NCI-H2107 treated with DMSO at 0.1 percent for 48 hours (cell line): Measurements from ENCODE around the gene MOB2.

Experiments
- DNase-seq: peaks from one replicate; lab custom pipeline; 2025; ENCODE audit not compliant: unreplicated experiment; lab: John Stamatoyannopoulos, UW

The MOB2 gene

GRCh38 chr11:1505480-1505879 lies 18.9 kb upstream of the MOB2 start:
- no peak for DNase-seq

DNA sequence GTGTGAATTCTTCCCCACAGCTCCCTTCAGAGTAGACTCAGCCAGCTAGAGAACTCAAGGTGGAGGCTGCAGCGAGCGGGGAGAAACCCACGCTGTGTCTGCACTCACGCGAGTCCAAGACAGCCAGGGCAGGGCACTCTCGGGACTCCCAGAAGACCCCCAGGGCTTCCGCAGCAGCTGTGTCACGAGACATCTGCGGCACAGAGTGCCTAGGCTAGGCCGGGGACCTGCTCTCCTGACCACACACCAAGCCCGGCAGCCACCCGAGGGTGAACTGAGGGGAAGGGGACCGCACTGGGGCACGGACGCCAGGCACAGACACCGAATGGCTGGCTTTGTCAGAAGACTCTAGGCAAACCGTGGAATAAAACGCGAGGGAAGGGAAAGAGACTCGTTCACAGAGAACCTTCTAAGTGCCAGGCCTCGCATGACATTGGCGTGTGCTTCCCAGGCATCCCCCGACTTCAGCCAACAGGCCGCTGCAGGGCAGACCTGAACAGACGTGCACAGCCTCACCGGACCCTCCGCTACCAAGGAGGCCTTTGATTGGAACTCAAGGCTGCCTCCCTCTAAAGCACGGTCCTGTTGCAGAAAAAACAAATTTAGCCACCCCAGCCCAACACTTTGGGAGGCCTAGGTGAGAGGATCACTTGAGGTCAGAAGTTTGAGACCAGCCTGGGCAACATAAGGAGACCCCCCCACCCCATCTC lies 18.2 kb upstream of the MOB2 start:
- no peak for DNase-seq

DNA sequence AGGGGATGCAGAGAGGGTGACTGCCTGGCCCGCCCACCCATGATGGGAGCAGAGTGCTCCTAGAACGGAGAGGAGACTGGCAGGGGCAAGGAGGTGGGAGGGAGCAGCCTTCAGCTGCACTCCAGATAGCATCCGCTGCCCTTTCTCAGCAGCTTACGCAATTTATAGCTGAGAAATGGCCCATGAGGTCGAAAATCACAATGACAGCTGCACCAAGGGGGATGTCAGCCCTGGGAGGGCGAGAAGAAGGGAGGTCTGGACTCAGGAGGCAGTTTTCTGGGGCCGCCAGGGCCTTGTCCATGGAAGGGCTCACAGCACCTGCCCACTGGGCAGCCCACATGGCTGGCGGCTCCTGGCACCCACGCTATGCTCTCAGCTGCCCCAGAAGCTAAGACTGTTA lies 17.6 kb upstream of the MOB2 start:
- no peak for DNase-seq

DNA sequence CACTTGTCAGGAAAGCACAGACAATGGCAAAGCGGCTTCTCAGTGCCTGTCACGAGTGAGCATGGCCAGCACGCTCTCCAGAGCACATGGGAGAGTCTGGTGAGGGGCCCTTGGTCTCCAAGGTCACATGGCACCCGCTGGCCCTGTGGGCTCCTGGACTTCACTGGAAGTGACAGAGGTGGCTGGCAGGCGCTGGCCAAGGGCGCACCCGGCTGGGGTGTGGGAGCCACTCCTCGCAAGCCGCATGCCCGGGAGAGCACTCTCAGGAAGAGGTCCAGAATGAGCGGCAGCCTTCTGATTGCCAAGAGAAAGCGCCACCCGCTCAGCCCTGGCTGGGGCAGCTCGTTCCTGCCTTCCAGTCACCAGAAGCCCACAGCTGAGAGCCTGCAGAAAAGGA lies 17.1 kb upstream of the MOB2 start:
- no peak for DNase-seq

- DNase-seq, result no peak
Measured at GRCh38 chr11:1502954-1503707, 16.6 kb upstream of the MOB2 start.

GRCh38 chr11:1502168-1502953 lies 15.8 kb upstream of the MOB2 start:
- no peak for DNase-seq

DNA sequence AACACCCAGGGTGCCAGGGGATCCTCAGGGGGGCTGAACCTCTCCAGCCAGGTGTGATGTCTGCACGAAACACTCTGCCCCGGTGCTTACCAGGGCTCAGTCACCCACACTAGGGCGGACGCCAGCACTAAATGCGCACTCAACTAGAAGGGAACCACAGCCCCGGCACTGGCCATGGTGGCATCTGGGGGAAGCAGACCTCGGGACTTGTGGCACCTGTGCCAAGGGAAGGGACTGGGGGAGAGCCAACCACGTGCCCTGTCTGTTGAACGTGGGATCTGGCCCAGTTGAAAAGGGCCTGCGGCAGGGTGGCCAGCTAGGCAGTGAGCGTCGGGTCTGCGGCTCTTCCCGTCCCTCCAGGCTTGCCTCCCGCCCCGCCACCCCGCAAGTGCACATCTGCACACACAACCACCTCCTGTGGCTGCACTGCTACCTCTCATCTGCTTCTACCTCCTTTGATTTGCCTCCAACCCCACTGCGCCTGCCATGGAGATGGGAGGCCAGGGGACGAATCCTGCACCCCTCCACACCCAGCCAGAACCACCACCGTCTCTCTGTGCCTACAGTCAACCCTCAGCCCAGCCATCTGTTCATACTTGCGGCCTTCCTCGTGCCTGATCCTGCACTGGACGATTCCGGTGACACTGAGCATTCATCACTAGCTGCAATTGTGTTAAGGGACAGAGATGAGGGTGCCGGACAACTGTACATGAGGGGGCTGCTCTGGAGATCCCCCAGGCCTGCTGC lies 15.0 kb upstream of the MOB2 start:
- DNase-seq, result no peak

- DNase-seq, result no peak
Measured at GRCh38 chr11:1500466-1501420, 14.2 kb upstream of the MOB2 start.

DNA sequence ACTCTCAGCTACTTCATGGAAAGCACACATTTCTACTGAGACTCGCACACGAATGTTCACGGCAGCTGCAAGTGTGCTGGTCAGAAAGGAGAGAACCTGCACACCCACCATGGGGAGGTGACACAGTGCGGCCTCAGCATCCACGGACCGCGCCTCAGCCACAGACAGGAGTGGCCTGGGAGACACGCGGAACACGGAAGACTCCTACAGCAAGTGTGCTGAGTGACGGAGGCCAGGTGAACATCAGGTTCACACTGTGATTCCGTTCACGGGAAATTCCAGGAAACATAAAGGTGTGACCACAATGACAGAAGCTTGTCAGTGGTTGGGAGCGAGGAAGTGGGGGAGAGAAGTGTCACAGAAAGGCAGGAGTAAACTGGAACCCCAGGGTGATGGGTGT lies 13.3 kb upstream of the MOB2 start:
- no peak for DNase-seq

DNA sequence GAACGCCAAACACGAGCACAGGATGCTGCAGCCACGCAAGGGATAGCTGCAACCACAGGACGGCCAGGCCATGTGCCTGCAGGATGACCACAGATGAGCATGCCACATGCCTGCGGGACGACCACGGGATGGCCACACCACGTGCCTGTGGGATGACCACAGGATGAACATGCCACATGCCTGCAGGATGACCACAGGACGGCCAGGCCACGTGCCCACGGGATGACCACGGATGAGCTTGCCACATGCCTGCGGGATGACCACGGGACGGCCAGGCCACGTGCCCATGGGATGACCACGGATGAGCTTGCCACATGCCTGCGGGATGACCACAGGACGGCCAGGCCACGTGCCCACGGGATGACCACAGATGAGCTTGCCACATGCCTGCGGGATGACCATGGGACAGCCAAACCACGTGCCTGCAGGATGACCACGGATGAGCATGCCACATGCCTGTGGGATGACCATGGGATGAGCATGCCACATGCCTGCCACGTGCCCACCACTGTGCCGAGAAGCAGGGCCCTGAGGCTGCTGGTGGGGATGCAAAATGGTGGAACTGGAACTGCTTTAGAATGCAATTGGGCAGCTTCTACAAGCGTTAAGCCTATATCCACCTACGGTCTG lies 12.8 kb upstream of the MOB2 start:
- DNase-seq, result no peak

DNA sequence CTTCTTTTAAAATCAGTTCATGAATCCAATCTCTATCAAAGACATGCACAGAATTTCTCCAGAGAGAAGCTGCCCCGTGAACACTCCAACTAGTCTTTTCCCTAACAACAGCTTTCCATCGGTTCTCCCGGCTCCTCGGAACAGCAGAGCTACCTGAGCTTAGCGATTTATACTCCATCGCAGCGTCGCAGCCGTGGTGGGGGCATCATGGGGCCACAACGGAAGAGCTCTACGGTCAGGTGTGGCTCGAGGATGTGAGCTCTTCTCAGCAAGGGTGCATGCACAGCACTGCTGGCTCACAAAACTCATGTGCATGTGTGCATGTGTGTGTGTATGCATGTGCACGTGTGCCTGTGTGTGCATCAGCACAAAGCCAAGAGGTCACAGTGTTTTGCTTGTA lies 11.7 kb upstream of the MOB2 start:
- no peak for DNase-seq

- no peak for DNase-seq
Measured at GRCh38 chr11:1497600-1497999, 11.0 kb upstream of the MOB2 start.

GRCh38 chr11:1496761-1497095 lies 10.1 kb upstream of the MOB2 start:
- no peak for DNase-seq

- no peak for DNase-seq
Measured at GRCh38 chr11:1496091-1496760, 9.6 kb upstream of the MOB2 start.

- DNase-seq, result no peak
Measured at GRCh38 chr11:1494650-1495049, 8.1 kb upstream of the MOB2 start.

- DNase-seq, result no peak
Measured at GRCh38 chr11:1493650-1494244, 7.2 kb upstream of the MOB2 start.

DNA sequence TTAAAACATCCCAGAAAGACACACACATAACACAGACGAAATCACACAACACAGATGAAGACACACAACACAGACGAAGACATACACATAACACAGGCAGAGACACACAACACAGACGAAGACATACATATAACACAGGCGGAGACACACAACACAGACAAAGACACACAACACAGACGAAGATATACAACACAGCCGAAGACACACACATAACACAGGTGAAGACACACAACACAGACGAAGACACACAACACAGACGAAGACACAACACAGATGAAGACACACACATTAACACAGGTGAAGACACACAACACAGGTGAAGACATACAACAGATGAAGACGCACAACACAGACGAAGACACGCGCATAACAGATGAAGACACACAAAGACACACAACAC lies 4.8 kb upstream of the MOB2 start:
- no peak for DNase-seq

GRCh38 chr11:1490651-1491050 lies 4.1 kb upstream of the MOB2 start:
- DNase-seq, result no peak
